Activated CD8-positive, alpha-beta memory T cell treated with anti-CD3 and anti-CD28 coated beads for 24 hours (primary cell): ENCODE data around the gene RAB35.
"Not testable (repeated sequence)": the region's sequence is repeated elsewhere in the genome, so short reads cannot be mapped to it uniquely, and the experiment has no call there.

Experiments used
- DNase-seq: peaks from one replicate; pipeline ENCODE4 v3.0.0-alpha.2; 2020

RAB35 gene

GRCh38 chr12:120055231-120056000, 61.1 kb downstream of the RAB35 start:
- no peak for DNase-seq

DNA sequence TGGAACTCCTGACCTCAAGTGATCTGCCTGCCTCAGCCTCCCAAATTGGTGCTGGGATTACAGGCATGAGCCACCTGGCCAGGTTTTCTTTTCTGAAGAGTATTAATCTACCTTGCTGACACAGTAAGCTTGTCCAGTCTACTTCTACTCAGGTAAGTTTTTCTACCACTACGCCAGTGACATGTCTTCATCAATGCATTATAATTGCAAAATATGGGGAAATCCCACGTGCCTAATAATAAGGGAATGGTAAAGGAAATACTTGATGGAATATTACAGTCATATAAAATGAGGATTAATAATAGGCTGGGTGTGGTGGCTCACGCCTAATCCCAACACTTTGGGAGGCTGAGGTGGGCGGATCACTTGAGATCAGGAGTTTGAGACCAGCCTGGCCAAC, 62.3 kb downstream of the RAB35 start:
- no peak for DNase-seq

DNA sequence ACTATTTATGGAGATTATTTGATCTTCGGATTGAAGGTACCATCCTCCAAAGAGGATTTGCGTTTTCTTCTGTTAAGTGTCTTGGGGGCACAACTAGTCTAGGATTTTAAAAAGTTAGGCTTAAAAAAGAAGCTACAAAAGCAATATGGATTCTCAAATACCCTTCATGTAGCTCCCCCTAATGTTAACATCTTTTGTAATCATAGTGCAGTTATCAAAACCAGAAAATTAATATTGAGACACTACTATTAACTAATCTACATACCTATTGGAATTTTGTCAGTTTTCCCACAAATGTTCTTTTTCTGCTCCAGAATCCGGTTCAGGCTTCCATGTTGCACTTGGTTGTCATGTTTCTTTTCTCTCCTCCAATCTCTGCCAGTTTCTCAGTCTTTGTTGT, 65.0 kb downstream of the RAB35 start:
- DNase-seq: no peak

- DNase-seq: no peak
Measured at GRCh38 chr12:120049426-120049825, 67.1 kb downstream of the RAB35 start.

GRCh38 chr12:120048263-120048662, 68.3 kb downstream of the RAB35 start:
- no peak for DNase-seq

- no peak for DNase-seq
Measured at GRCh38 chr12:120047072-120047471, 69.5 kb downstream of the RAB35 start.

- not testable (repeated sequence) for DNase-seq
Measured at GRCh38 chr12:120045367-120045766, 71.2 kb downstream of the RAB35 start.
